GM12878 (cell line): ENCODE results near the gene GRAMD1B. TPM values are rescaled to one million over a fixed set of nuclear protein-coding genes. Genes with fewer than 3 reads are reported as not detected.
A peak's percentile ranks its signal among the peaks of the same experiment; 100 is the strongest.

ENCODE experiments used
- ATAC-seq: fragments of 200-7000 bp; cut with Tn5 transposase; 3 replicates; pipeline ENCODE4 v1.9.1; 2020; ENCODE audit warnings: mild to moderate bottlenecking, moderate library complexity
- BruUV-seq: library from RNA; stranded (reverse); fragments of 400-500 nt; replicated peaks from 2 replicates; lab custom pipeline; 2021; lab: Mats Ljungman, UMichigan
- CTCF ChIA-PET: fragments of 300-600 bp; sonication (Branson Sonifier 250); formaldehyde crosslinking; extraction: SDS; loops from one replicate; lab custom pipeline; 2021; ENCODE audit warnings: inconsistent platforms; lab: Yijun Ruan, JAX
- POLR2A ChIA-PET: fragments of 350-600 bp; formaldehyde crosslinking; extraction: SDS; loops from one replicate; lab custom pipeline; 2021; ENCODE audit warnings: inconsistent platforms; lab: Charles Lee
- RAD21 ChIA-PET: fragments of 300-600 bp; sonication (Branson Sonifier 250); formaldehyde crosslinking; loops from one replicate; lab custom pipeline; 2023; ENCODE audit warnings: antibody characterized with exemption; ENCODE audit not compliant: unreplicated experiment; lab: Charles Lee
- SMC1A ChIA-PET: fragments of 300-600 bp; sonication (Branson Sonifier 250); formaldehyde crosslinking; loops from one replicate; lab custom pipeline; 2023; ENCODE audit not compliant: unreplicated experiment, uncharacterized antibody; lab: Charles Lee
- DNase-seq: peaks from one replicate; pipeline ENCODE4 v3.0.0-alpha.2; 2011; ENCODE audit warnings: low read depth, low spot score
- FAIRE-seq: peaks from 3 replicates; lab custom pipeline; 2011; peaks lifted over from hg19 to GRCh38; lab: Jason Lieb, UNC
- H2AFZ ChIP-seq: 2 replicates; pipeline ENCODE4 v1.6.0; 2011; ENCODE audit warnings: low read depth, low read length, control low read depth; ENCODE audit not compliant: control insufficient read depth
- H3K27ac ChIP-seq: 2 replicates; pipeline ENCODE4 v1.5.1; 2011; ENCODE audit warnings: control low read depth; ENCODE audit not compliant: control insufficient read depth, insufficient read depth
- H3K27me3 ChIP-seq, 2 experiments: replicated peaks in 1 of 2; 2 replicates each; pipeline versions ENCODE4 v1.6.0 to v1.6.1; 2011; ENCODE audit warnings: low read length in 1 of 2; ENCODE audit not compliant: control insufficient read depth in 2 of 2, insufficient read depth in 2 of 2
- H3K36me3 ChIP-seq, 2 experiments: 2 replicates each; pipeline ENCODE4 v1.5.1; 2011; ENCODE audit warnings: low read length in 1 of 2; ENCODE audit not compliant: control insufficient read depth in 2 of 2, insufficient read depth in 2 of 2
- H3K4me1 ChIP-seq: 2 replicates; pipeline ENCODE4 v1.6.1; 2011; ENCODE audit warnings: mild to moderate bottlenecking, low read length, moderate library complexity, mixed read lengths; ENCODE audit not compliant: control insufficient read depth, insufficient read depth
- H3K4me2 ChIP-seq: 2 replicates; pipeline ENCODE4 v1.6.0; 2011; ENCODE audit warnings: control low read depth; ENCODE audit not compliant: control insufficient read depth, insufficient read depth
- H3K4me3 ChIP-seq: fragments of 200-600 bp; sonication (generic); 2 replicates; pipeline ENCODE4 v1.5.1; 2016
- H3K79me2 ChIP-seq: 2 replicates; pipeline ENCODE4 v1.6.0; 2011; ENCODE audit warnings: low read length; ENCODE audit not compliant: control insufficient read depth, insufficient read depth
- H3K9ac ChIP-seq: 2 replicates; pipeline ENCODE4 v1.8.0; 2011; ENCODE audit warnings: low read length, control low read depth, mixed read lengths; ENCODE audit not compliant: control insufficient read depth, insufficient read depth
- H3K9me3 ChIP-seq: replicated peaks from 3 replicates; pipeline ENCODE4 v1.5.1; 2011; ENCODE audit warnings: mild to moderate bottlenecking, low read length; ENCODE audit not compliant: control insufficient read depth, insufficient read depth
- H4K20me1 ChIP-seq: 2 replicates; pipeline ENCODE4 v1.6.0; 2011; ENCODE audit not compliant: control insufficient read depth, insufficient read depth
- PBX3 ChIP-seq: IDR thresholded peaks from 2 replicates; pipeline ENCODE4 v1.6.1; 2011; ENCODE audit warnings: mild to moderate bottlenecking, low read depth, low read length, moderate library complexity; ENCODE audit not compliant: insufficient replicate concordance
- PKNOX1 ChIP-seq: fragments of 450-650 bp; IDR thresholded peaks from 2 replicates; pipeline ENCODE4 v1.6.1; 2016; ENCODE audit warnings: mild to moderate bottlenecking
- PML ChIP-seq: IDR thresholded peaks from 2 replicates; pipeline ENCODE4 v1.6.1; 2012; ENCODE audit warnings: low read length, inconsistent platforms
- WGBS: methylation state at CpG from one replicate; pipeline ENCODE4 v1.1.6; 2016; ENCODE audit warnings: low lambda C conversion rate; ENCODE audit not compliant: insufficient replicate concordance, insufficient coverage; ENCODE audit errors: missing lambda C conversion rate; 5-methylcytosine and 5-hydroxymethylcytosine counted together
- in situ Hi-C: fragments of 300-500 bp; cut with MboI; formaldehyde crosslinking; loops from 9 replicates; pipeline ENCODE4 v1.14.3; 2018; ENCODE audit warnings: mixed read lengths
- intact Hi-C: fragments of 100-400 bp; cut with micrococcal nuclease; formaldehyde crosslinking; loops from one replicate; pipeline ENCODE4 v1.14.2; 2022; ENCODE audit not compliant: unreplicated experiment
- polyA plus RNA-seq, 11 experiments: library from polyadenylated mRNA; depleted of rRNA in 4 of 11; unstranded in 6 of 11; stranded (reverse) in 5 of 11; fragments of >200 nt; fragmentation: Nextera tagmentation in 4 of 11; fragmentation: Illumina TruSeq in 1 of 11; extraction: Ambion mirVana in 4 of 11; extraction: Trizol in 1 of 11; gene quantifications; 1 replicate in 1 of 11; 2 replicates in 10 of 11; pipeline versions ENCODE4 v1.2.1 to v1.2.3, GENCODE V29; 2011 to 2016; ENCODE audit warnings: inconsistent platforms in 2 of 11, missing spikeins in 2 of 11, low read depth in 1 of 11
- total RNA-seq, 4 experiments: library from RNA; depleted of rRNA in 3 of 4; stranded (reverse); fragments of >200 nt in 3 of 4; fragmentation: Illumina TruSeq in 1 of 4; extraction: Trizol in 1 of 4; gene quantifications; 2 replicates each; pipeline versions ENCODE4 v1.2.1 to v1.2.3, GENCODE V29; 2013 to 2021

The GRAMD1B gene
- total and polyA plus RNA-seq, 10 of the 15 experiments (the other 5 are each of a cell fraction or from before 2014, with no cell fraction given) = 1.9 to 49.1 (median 26.9) TPM

GRCh38 chr11:123519055-123519796 is 89.2 kb downstream of the GRAMD1B start:
- CTCF ChIA-PET = interaction anchor here (0.6 to 4.7 kb wide), 11 partner anchors 8 to 218 kb away, joined by 3 to 48 read pairs (median 4); no protein-coding TSS in a partner anchor
- WGBS = 52% methylated on average over 11 of the region's 11 CpGs
- SMC1A ChIA-PET = interaction anchor here (1.0 to 9.7 kb wide), 11 partner anchors 7 to 111 kb away, joined by 3 to 64 read pairs (median 4); no protein-coding TSS in a partner anchor
- Histone ChIP-seq H3K4me3 (no peak overlapping the region), H3K36me3 (no peaks in the 10 kb centered on the region), H3K9me3 (no peaks in the 10 kb centered on the region), H2AFZ (no peak overlapping the region), H3K4me2 (no peak overlapping the region; the same call in 1 of the 2 replicates), H3K27me3 (no peaks in the 10 kb centered on the region), H4K20me1 (no peaks in the 10 kb centered on the region), H3K9ac (no peak overlapping the region), H3K4me1 (peaks cover 25% of the 10 kb centered on the region), H3K79me2 (no peaks in the 10 kb centered on the region), H3K27ac (no peak overlapping the region)
- peak; percentile 18 for ATAC-seq
- TF ChIP-seq PML (no peak), PBX3 (peak; percentile 42), PKNOX1 (peak; percentile 40; the same call in 1 of the 2 replicates)
- DNase-seq = no peak
- in situ Hi-C loops = no loop called here
- POLR2A ChIA-PET = interaction anchor here (0.9 to 1.4 kb wide), 3 partner anchors 17 to 112 kb away, joined by 3 to 4 read pairs (median 3); no protein-coding TSS in a partner anchor
- FAIRE-seq = no peak
- BruUV-seq = no TSS peak
- intact Hi-C loops = no loop called here
- RAD21 ChIA-PET = interaction anchor here (0.8 to 5.4 kb wide), 6 partner anchors 27 to 113 kb away, joined by 3 to 23 read pairs (median 6); no protein-coding TSS in a partner anchor
